ENCODE results near the gene CMYA5.

DNA sequence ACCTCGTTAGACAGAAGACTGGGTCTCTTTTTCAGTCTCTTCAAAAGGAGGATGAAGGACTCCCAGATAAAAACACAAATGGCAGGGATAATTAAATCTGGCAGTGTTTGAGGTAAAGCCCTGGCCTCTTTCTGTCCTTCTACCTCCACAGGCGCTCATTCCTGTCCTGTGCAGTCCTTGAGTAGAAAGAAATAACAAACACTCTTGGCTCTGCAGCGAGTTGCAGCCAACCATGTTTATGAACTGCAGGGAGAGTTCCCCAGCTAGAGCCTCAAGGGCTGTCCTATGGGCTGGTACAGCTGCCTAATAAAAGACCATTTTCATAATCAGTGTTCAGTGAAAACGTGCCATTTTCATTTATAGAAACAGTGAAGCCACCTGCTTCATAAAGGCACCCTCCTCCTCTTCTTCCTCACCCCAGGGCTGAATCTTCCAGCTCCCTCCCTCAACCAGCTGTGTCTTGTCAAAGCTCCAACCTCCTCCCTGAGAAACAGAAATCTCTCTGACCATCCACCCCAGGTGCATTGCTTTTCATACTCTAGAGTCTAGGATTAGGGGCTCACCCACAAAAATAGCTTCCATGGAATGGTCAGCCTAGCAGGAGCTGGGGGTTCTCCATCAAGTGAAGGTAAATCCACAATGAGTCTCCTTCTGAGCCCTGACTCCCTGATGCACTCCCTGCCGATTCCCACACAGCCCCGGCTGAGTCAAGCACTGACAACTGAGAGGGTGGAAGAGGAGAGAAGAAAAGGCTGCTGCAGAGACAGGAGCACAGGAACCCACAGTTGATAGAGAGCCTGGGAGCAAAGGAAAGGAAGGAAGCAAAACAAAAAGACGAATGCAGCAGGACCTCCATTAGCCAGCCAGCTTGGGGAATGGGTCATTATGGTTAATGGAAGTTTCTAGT lies 150.7 kb downstream of the CMYA5 start:
- TF ChIP-seq CSDC2 (CRISPR knock-in tag; IDR thresholded peaks at IDR 0.05) (no peak), TCF4 (CRISPR knock-in tag; IDR thresholded peaks at IDR 0.05; ENCODE audit: borderline replicate concordance) (no peak), RARB (CRISPR knock-in tag; IDR thresholded peaks at IDR 0.05) (no peak)
- TF ChIP-seq, protein P1, sequence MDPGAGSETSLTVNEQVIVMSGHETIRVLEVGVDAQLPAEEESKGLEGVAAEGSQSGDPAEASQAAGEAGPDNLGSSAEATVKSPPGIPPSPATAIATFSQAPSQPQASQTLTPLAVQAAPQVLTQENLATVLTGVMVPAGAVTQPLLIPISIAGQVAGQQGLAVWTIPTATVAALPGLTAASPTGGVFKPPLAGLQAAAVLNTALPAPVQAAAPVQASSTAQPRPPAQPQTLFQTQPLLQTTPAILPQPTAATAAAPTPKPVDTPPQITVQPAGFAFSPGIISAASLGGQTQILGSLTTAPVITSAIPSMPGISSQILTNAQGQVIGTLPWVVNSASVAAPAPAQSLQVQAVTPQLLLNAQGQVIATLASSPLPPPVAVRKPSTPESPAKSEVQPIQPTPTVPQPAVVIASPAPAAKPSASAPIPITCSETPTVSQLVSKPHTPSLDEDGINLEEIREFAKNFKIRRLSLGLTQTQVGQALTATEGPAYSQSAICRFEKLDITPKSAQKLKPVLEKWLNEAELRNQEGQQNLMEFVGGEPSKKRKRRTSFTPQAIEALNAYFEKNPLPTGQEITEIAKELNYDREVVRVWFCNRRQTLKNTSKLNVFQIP (CRISPR knock-in tag; IDR thresholded peaks at IDR 0.05; ENCODE audit: borderline replicate concordance, low read depth): no peak
- TF ChIP-seq, protein P2, sequence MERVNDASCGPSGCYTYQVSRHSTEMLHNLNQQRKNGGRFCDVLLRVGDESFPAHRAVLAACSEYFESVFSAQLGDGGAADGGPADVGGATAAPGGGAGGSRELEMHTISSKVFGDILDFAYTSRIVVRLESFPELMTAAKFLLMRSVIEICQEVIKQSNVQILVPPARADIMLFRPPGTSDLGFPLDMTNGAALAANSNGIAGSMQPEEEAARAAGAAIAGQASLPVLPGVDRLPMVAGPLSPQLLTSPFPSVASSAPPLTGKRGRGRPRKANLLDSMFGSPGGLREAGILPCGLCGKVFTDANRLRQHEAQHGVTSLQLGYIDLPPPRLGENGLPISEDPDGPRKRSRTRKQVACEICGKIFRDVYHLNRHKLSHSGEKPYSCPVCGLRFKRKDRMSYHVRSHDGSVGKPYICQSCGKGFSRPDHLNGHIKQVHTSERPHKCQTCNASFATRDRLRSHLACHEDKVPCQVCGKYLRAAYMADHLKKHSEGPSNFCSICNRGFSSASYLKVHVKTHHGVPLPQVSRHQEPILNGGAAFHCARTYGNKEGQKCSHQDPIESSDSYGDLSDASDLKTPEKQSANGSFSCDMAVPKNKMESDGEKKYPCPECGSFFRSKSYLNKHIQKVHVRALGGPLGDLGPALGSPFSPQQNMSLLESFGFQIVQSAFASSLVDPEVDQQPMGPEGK (CRISPR knock-in tag; IDR thresholded peaks at IDR 0.05; ENCODE audit: borderline replicate concordance): no peak
